ENCODE measurements around the gene PLCL2. TPM values are rescaled to one million over a fixed set of nuclear protein-coding genes. Genes with fewer than 3 reads are reported as not detected.

The PLCL2 gene
- total RNA-seq, 4 donors from 2014 or later = 18.1 to 31.3 (median 27.7) TPM

DNA sequence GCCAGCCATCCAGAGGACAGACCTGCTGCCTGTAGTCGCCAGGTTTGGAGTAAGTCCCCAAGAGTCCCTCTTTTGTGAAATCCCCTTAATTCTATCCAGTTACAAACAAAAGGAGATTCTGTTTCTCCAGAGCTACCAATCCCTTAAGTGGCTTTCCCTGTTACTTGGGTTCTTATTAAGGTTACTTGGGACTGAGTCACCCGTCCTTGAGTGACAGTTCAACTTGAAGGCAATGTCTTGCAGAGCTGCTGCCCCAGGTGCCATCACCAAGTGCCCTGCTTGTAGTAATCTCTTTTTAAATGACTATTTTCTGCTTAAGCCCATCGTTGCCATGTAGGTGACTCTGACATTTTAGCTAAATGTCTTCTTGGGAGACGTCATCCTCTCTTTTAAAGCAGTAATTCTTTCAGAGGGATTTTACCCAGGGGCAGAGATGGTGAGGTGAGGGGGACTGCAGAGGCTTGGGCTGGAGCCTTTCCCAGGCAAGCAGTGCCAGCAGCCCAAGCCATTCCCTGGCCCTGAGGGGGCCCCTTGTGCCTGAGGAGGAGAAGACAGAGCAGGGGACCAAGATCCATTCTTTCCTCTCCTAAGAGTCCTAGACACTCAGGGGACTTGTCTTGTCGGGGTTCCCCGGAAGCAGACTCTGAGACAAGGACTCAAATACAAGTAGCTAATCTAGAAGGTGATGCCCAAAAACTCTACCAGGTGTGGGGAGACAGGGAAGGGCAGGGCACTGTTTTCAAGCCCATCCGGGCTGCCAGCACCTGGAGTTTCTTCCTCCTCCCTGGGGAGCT lies 253.7 kb downstream of the PLCL2 start:
- TF ChIP-seq, protein P1, sequence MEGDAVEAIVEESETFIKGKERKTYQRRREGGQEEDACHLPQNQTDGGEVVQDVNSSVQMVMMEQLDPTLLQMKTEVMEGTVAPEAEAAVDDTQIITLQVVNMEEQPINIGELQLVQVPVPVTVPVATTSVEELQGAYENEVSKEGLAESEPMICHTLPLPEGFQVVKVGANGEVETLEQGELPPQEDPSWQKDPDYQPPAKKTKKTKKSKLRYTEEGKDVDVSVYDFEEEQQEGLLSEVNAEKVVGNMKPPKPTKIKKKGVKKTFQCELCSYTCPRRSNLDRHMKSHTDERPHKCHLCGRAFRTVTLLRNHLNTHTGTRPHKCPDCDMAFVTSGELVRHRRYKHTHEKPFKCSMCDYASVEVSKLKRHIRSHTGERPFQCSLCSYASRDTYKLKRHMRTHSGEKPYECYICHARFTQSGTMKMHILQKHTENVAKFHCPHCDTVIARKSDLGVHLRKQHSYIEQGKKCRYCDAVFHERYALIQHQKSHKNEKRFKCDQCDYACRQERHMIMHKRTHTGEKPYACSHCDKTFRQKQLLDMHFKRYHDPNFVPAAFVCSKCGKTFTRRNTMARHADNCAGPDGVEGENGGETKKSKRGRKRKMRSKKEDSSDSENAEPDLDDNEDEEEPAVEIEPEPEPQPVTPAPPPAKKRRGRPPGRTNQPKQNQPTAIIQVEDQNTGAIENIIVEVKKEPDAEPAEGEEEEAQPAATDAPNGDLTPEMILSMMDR (IDR thresholded peaks at IDR 0.05; ENCODE audit: low read depth) = no peak

Data from subcutaneous adipose tissue (tissue), 4 donors.